Measurements from ENCODE around the gene MRPL47.
"Not testable (repeated sequence)": the region's sequence is repeated elsewhere in the genome, so short reads cannot be mapped to it uniquely, and the experiment has no call there.

The MRPL47 gene

DNA sequence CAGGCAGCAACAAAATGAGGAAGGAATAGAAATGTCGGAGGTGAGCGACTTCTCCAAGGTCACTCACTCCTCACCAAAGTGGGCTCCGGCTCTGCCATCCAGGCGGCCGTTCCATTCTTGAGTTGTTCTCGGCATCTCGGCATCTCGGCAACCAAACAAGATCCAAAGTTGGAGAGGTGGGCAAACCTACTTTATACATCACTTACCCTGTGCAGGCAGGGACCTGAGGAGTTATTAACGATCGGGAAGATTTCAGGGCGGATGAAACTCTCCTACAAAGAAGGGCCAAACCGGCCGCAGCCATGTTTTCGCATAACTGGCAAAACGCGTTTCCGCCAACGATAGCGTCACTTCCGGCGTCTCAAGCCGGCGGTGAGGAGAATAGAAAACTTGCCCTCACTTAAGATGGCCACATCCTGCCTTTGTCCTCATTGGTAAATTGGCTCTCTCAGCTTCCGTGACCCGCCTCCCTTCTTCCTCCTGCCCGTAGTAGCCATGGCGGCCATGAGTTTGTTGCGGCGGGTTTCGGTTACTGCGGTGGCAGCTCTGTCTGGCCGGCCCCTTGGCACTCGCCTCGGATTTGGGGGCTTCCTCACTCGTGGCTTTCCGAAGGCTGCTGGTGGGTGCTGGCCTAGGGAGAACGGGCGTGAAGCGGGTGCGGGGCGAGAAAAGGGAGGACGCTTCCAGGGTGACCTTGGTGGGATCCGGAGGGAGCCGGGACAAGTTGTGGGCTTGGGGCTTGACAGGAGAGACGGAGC is at the start of gene MRPL47, which contains the start of gene NDUFB5:
MRPL47 (minus strand) TSS at position 318 of the 758 bp plus-strand sequence; CDS start at position 304, 14 bp downstream.
NDUFB5 (plus strand) TSS at position 474 of the 758 bp plus-strand sequence; CDS start at position 496, 22 bp downstream.
- peak; percentile 96 for DNase-seq (ENCODE audit: low spot score)

DNA sequence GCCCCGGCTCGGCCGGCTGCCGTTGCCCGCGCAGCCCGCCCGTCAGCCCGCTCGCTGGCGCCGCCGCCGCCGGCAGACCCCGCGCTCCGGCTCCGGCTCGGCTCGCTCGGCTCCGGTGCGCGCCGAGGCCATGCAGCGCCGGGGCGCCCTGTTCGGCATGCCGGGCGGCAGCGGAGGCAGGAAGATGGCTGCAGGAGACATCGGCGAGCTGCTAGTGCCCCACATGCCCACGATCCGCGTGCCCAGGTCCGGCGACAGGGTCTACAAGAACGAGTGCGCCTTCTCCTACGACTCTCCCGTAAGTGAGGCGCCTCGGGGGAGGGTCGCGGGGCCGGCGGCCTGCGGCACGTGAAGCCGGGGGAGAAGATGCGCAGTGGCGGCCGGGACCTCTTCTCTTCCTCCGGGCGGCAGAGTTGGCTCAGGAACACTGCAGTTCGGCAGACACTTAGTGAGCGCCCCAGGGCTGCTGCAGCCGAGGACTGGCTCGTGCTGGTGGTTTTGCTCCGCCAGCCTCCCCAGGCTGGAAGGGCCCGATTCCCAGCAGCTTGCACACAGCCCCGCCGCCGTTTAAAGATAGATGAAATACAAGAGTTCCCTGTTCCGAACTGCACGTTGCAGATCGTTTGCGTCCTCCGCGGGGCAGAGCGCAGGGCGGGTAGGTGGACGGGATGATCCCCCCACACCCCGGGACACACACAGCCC is 48.8 kb upstream of the MRPL47 start:
- DNase-seq (ENCODE audit: low spot score): peak; percentile 60

DNA sequence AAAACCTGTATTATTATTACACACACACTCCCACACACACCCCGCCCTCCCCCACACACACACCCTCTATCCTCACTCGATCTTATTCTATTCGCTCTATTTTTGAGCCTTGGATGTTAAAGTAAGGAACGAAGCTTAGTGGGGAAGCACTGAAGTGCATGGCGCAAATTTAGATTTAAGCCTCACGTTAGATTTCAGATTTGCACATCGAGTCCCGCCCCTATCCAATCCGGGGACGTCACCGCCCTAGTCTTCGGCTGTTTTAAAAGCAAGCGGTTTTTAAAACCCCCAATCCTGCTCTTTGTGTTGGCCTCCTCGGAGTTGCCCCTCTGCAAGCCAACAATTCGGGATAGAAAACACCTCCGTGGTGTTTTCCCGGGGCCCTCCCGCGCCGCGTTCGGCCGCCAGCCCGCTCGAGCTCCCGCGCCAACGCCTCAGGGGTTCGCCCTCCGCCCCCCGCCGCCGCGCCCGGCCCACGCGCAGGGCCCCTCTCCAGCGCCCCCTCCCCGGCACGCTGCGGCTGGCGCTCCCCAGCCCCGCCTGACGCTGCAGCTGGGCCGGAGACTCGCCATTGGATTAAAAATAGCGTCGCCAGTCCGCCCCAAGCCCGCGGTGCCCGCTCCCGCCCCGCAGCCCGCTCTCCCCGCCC is 48.1 kb upstream of the MRPL47 start, which contains the start of gene USP13:
USP13 (plus strand) TSS at position 594 of the 649 bp plus-strand sequence. CDS start 186 bp downstream, outside the sequence.
- peak; percentile 66 for DNase-seq (ENCODE audit: low spot score)

DNA sequence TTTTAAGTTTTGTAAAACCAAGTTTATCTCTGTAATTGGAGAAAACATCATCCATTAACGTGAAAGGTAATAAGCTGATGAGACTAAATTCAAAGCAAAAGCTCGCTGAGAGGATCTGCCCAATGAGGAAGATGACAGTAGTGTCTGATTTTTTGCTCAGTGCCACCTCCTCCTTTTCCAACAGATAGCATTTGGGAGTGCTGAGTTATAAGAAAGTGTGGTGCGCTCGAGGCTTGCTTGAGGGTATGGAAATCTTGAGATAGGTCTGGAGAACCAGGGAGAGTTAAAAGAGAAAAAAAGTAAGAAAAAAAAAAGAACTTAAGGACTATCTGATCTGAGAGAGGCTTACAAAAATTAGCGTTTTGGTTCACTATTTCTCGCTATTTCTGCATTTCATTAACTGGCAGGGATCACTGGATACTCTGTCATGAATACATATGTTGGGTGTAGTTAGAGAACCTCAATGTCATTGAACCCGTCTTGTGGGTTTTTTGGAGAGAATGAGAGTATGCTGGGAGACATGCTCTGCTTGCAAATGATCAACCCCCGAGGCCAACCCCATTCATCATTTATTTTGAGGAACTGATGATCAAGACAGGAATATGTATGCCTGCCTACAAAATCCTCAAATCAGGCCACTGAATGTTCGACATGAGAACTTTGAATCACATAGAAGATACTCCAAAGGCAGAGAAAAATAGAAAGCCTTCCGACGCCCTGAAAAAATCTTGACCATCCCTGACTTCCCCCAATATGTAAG is 47.4 kb upstream of the MRPL47 start:
- DNase-seq (ENCODE audit: low spot score): no peak

DNA sequence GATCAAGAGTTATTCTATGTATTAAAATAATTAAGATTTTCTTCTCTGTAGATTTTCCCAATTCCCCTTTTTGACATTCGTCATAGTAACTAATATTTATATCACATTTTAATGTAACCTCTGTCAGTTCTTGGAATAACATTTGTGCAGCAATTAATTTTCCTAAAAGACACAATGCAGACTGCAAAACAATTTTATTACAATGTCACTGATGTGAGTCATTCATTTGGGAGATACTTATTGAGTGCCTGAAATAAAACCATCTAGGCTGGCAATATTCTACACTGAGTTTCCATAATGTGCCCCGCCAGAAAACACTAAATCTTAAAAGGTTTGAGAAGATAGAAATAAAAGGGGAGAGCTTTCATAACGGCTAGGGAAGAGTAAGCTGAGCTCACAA is 41.7 kb upstream of the MRPL47 start:
- DNase-seq (ENCODE audit: low spot score): no peak

DNA sequence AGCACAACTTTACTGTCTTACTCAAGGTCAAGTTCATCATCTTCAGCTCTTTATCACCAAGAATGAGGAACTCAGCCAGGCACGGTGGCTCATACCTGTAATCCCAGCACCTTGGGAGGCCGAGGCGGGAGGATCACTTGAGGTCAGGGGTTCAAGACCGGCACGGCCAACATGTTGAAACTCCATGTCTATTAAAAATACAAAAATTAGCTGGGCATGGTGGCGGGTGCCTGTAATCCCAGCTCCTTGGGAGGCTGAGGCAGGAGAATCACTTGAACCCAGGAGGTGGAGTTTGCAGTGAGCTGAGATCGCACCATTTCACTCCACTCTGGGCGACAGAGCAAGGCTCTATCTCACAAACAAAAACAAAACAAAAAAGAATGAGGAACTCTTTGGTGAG is 39.4 kb upstream of the MRPL47 start:
- not testable (repeated sequence) for DNase-seq (ENCODE audit: low spot score)

DNA sequence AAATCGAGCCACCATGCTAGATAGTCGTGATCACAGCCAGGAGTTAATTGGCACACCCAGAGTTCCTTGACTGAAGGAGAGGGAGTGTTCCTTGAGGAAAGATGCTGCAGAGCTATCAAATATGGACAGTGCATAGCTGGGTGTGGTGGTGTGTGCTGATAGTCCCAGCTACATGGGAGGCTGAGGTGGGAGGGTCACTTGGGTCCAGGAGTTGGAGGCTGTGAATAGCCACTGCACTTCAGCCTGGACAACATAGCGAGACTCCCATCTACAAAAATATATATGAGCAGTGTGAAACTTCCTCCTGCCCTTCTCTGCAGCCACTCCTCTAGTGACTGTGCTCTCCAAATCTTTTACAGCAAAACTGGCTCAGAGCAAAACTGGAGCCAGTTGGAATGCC is 38.4 kb upstream of the MRPL47 start:
- DNase-seq (ENCODE audit: low spot score): no peak

DNA sequence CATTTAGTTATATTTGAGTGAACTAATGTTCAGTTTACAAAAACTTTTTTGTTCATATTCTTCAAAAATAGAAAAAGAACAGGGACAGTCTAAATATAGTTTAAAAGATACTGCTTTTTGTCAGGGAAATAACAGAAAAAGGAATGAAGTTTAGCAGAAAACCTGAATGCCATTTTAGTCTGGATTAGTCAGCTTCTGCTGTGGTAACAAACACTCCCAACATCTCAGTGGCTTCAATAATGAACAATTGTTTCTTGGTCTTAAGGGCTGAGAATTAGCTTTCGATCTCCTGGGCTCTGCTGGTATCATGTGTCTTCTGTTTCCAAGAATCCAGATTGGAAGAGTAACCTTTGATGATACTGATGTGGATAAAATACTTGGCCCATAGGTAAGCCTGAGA is 36.0 kb upstream of the MRPL47 start:
- DNase-seq (ENCODE audit: low spot score): no peak

DNA sequence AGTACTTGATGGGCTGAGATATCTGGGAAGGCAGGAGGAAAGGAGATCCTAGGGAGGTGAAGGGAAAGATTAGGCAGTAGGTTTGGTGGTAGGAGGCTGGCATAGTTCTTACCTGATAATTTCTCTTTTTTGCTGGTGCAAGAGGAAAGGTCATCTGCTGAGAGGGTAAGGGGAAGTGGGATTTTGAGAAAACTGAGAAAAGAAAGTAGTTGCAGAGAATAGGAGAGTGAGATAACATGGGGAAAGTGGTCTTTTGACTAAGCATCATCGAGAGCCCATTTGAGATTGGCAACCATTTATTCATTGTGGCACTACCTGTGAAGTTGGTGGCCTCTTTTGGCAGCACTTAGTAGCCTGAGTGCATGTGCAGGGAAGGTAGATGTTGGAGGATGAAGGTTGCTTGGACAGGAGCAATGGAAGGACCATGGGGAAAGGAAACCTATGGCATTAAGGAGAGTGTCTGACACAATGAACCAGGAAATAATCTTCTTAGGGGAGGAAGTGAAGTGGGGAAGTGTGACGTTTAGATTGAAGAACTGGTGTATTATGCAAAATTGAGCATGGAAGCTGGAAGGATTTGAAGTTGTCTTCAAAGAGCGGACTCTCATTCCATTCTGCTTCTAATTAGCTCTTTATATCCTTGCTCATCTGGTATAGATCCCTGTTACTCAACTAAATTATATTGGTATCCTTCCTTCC is 26.5 kb upstream of the MRPL47 start:
- no peak for DNase-seq (ENCODE audit: low spot score)

DNA sequence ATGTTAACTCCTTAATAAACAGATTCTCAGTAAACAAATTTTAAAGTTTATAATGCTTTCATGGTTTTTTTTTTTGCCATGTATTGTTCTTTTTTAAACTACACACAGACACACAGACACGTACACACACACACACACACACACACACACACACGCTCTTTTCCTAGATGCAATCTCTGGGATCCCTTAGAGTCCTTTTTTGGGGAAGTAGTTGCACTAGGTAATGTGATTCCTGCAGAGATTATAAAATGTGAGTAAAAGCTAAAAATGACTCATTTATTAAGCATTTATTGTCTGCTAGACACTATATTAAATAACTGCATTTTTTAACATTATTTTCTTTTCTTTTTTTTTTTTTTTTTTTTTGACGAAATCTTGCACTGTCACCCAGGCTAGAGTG is 20.0 kb upstream of the MRPL47 start:
- no peak for DNase-seq (ENCODE audit: low spot score)

DNA sequence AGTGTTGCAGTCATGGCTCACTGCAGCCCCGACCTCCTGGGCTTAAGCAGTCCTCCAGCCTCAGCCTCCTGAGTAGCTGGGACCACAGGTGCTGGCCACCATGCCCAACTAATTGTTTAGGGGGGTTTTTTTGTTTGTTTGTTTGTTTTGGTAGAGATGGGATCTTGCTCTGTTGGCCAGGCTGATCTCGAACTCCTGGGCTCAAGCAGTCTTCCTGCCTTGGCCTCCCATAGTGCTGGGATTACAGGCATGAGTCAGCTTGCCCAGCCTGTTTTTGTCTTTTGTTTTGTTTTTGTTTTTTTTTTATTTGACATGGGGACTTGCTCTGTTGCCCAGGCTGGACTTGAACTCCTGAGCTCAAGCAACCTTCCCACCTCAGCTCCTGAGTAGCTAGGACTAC is 17.6 kb upstream of the MRPL47 start:
- no peak for DNase-seq (ENCODE audit: low spot score)

DNA sequence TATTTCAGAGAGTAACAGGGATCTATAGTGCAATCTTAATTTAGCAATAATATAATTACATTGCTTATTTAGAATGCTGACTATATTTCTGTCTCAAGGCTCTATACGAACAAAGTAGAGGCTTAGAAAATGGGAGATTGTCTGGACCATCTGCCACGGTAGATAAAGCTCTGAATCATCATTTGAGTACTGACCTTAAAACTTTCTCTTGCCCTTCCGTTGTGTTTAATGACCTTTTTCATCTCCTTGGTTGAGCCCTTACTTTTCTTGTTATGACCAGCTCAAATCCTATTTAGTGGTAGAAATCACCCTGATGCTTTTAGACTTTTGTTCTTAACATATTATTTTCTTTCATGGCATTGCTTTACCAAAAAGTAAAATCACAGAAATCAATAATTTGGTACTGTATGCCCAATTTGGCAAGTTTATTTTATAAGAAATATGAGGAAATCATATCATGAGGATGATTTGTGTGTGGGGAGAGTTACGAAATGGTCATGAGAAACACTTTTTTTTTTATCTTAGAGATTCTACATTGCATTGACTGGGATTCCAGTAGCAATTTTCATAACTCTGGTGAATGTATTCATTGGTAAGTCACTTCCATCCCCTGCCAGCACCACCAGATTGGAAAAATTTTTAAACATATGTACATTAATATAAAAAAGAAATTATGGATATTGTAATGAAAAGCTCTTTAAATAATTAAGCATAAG is 11.2 kb upstream of the MRPL47 start:
- DNase-seq (ENCODE audit: low spot score): no peak

DNA sequence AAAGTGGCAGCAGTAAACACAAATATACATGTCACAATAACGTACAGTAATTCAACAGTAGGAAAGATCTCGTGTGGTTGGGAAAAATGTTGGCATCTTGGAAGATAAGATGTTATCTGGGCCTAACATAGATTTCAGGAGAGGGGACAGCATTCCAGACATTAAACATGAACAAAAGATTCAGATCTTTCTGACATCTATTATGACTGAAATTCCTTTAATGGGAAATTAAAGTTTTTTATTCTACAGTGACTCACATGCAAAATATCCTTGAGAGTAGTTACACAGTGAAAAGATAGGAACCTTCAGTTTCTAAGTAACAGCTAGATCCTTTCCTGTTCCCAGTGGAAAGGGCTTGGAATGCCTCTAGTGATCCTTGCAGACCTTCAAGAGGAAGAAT is 9.4 kb upstream of the MRPL47 start:
- no peak for DNase-seq (ENCODE audit: low spot score)

DNA sequence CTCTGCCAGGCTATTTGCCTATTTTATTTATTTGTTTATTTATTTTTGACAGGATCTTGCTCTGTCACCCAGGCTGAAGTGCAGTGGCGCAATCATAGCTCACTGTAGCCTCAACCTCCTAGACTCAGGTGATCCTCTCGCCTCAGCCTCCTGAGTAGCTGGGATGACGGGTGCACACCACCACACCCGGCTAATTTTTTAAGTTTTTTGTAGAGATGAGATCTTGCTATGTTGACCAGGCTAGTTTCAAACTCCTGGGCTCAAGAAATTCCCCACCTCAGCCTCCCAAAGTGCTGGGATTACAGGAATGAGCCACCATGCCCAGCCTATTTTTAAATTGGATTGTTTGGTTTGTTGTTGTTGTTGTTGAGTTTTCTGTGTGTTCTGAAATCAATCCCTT is 5.6 kb upstream of the MRPL47 start:
- DNase-seq (ENCODE audit: low spot score): no peak

DNA sequence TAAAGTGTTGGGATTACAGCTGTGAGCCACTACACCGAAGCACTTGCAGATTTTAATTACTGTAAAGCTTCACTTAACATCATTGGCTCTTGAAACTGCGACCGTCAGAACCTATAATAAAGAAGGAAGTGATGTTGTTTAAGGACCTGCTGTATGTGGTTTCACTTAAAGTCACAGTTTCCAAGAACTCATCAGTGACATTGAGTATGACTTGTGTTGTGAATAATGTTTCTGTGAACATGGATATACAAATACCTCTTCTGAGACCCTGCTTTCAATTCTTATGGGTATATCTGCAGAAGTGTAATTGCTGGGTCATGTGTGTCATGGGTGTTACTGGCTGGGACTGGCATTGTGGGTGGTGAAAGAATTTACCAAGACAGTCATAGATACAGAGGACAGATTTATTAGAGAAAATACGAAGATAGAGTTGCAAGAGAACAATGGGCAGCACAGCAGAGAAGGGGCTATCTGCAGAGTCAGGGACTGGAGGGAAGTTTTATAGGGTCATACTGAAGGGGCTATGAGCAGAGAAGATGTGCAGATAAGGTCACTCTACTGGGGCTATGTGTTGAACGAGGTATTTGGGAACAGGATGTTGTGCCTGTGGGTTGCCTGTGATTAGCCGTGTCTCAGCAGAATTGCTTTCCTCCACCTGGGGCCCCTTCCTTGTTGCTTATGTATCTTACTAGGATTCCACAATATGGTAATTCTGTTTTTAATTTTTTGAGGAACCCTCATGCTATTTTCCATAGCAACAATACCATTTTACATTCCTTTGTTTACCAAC is 4.7 kb upstream of the MRPL47 start:
- peak; percentile 83 for DNase-seq (ENCODE audit: low spot score)

DNA sequence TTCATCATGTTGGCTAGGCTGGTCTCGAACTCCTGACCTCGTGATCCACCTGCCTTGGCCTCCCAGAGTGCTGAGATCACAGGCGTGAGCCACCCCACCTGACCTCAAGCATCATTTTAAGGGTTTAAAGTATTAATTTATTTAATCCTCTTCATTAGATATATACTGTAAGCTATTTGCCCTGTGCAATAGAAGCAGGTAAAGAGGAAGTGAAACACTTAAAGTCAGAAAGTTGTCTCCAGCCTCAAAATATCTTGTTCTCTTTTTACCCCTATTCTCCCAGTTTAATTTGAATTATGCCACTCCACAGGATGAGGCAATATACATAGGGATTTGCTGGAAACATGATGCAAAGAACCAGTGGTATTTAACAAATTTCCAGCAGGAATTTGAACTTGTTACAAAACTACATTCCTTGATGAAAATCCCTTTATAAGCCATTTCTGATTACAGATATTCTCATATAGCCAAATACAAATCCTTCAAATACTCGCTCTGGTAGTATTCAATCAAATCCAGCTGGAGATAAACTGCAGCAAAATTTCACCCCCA is 2.2 kb upstream of the MRPL47 start:
- DNase-seq (ENCODE audit: low spot score): no peak

DNA sequence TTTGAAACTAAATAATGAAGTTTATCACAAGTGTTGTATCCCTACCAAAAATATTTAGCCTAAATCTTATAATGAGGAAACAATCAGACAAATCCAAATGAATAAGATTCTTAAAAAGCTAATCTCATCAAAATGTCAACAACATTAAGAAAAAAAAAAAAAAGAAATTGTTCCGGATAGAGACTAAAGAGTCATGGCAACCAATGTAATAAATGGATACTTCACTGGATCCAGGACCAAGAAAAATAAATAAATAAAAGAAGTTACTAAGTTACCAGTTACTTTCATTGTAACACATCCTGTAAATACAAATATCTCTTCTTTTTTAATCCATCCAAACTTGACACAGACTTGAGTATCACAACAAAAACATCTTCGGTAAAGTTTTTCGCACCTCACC is 607 bp downstream of the MRPL47 start:
- no peak for DNase-seq (ENCODE audit: low spot score)

DNA sequence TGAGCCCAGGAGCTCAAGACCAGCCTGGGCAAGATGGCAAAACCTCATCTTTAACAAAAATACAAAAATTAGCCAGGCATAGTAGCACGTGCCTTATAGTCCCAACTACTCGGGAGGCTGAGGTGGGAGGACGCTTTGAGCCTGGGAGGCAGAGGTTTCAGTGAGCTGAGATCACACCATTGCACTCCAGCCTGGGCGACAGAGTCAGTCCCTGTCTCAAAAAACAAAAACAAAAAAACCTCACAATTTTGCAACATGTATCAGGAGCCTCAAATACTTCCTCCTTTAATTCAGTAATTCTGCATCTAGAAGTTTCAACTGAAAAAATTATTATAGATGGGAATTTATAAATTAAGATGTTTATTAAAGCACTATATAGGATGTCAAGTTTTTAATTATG is 1.1 kb downstream of the MRPL47 start:
- no peak for DNase-seq (ENCODE audit: low spot score)

DNA sequence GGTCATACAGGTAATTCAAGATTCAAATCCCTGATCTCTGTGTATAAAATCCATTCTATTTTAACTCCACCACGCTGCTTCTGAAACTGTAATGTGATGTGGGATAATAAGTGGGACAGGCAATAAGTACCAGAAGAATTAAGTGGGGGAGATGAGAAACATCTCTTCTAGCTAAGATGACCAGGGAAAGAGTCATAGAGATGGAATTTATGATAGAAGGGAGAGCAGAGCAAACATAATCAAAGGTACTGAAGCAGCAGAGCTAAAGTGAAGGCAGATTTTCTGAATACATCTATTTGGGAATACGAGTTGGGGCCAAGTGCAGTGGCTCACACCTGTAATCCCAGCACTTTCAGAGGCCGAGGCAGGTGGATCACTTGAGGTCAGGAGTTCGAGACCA is 4.9 kb downstream of the MRPL47 start:
- DNase-seq (ENCODE audit: low spot score): no peak

DNA sequence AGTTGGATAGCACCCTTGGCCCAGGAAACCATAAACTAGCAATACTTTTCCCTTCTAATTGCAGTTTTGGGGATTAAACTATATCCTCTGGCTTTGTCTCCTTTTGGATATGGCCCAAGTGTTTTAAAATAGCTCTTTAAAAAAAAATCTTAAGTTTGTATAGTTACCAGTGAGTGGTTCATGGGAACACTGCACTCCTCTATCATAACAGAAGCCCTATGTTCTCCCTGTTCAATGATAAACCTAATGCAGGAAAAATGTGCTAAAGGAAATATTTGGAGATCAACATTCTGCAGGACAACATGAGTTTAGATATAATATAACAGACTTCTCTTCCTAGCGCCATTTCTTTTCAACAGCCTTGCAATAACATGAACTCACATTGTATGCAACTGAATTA is 13.1 kb downstream of the MRPL47 start:
- DNase-seq (ENCODE audit: low spot score): no peak

All from activated CD4-positive, alpha-beta T cell treated with anti-CD3 and anti-CD28 coated beads, Interleukin-2, Interleukin-4, amounts not matched to agents 100 ng/mL and 50 ng/mL, durations not matched to agents 16 hours and 8 hours (primary cell).